ENCODE data around the gene HBZ. TPM values are rescaled to one million over a fixed set of nuclear protein-coding genes. Genes with fewer than 3 reads are reported as not detected.

HBZ gene
- total and polyA plus RNA-seq, 8 donors = 0.52 to 8.7 (median 4.2) TPM; not detected in 2

DNA sequence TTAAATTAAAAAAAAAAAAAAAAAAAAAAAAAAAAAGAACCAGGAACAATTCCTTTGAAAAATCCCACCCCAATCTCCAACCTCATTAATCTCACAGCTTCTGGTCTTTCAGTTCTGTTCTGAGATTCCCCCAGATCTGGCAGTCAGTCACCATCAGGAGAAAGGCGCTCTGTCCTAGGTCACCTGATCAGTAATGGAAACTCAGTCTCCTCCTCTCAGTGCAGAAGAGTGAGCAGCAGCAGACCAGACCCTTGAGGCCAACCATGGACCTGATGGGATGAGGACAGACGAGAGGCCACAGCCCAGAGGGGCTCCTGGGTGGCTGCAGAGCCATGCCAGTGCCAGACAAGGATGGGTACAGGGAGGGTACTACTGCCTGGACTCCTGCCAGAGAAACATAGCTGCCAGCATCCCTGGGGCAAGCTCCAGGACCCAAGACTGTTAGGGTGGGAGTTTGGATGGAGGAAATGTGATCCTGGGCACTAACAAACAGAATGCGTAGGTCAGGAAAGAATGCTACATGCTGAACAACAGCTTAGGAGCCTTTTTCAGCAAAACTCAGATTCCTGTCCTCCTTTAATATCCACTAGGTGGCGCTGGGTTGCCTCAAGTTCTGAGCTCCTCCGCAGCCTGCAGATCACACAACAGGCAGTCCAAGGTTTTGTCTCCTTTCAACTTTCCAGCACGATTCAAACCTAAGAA is 45.7 kb upstream of the HBZ start:
- Histone ChIP-seq H3K36me3 (peaks cover 0 to 57% of the 10 kb centered on the region in 2 donors), H3K4me1 (peaks cover 0 to 4% of the 10 kb centered on the region in 2 donors), H3K27me3 (no peaks in the 10 kb centered on the region), H3K27ac (no peak overlapping the region), H3K9me3 (no peaks in the 10 kb centered on the region), H3K4me3 (no peak overlapping the region)
- peak; percentile 90 for ATAC-seq
- peak in 2 of 4 donors; percentile 66 to 83 for DNase-seq
- intact Hi-C loops (cut with DNase I) = no loop called here
- TF ChIP-seq, protein P1, sequence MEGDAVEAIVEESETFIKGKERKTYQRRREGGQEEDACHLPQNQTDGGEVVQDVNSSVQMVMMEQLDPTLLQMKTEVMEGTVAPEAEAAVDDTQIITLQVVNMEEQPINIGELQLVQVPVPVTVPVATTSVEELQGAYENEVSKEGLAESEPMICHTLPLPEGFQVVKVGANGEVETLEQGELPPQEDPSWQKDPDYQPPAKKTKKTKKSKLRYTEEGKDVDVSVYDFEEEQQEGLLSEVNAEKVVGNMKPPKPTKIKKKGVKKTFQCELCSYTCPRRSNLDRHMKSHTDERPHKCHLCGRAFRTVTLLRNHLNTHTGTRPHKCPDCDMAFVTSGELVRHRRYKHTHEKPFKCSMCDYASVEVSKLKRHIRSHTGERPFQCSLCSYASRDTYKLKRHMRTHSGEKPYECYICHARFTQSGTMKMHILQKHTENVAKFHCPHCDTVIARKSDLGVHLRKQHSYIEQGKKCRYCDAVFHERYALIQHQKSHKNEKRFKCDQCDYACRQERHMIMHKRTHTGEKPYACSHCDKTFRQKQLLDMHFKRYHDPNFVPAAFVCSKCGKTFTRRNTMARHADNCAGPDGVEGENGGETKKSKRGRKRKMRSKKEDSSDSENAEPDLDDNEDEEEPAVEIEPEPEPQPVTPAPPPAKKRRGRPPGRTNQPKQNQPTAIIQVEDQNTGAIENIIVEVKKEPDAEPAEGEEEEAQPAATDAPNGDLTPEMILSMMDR (IDR thresholded peaks at IDR 0.05) = peak; percentile 65 to 72

DNA sequence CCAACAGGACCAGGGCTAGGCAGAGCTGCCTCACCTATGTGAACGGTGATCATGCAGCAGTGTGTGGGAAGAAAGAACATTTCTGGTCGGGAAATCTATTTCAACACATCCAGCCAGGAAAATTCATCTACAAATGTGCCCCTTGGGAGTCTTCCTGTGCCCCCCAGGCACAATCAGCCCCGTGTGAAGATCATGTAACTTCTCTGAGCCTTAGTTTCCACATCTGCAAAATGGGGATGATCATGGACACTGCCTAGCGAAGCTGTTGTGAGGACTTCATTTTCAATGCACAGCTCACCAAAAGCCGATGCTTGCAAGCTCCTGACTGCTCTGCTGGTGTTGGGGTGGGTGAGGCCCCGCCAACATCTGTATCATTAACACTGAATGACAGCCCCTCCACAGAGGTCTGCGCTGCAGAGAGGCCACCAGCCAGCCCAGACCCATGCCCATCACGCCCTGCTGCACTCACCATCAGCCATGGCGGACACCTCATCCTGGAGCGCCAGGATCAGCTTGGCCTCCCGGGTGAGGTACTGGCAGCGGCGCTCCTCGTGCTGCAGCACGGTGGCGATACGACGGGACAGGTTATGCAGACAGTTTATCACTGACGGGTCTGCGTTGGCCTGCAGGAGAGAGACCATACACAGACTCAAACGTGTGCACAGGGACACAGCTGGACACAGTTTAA is 40.1 kb upstream of the HBZ start:
- no peak for ATAC-seq
- Histone ChIP-seq H3K36me3 (peaks cover 0 to 69% of the 10 kb centered on the region in 2 donors), H3K4me1 (no peaks in the 10 kb centered on the region), H3K27me3 (no peaks in the 10 kb centered on the region), H3K4me3 (no peak overlapping the region), H3K9me3 (no peaks in the 10 kb centered on the region), H3K27ac (no peak overlapping the region)
- intact Hi-C loops (cut with DNase I) = no loop called here
- TF ChIP-seq, protein P1 (IDR thresholded peaks at IDR 0.05) = no peak
- DNase-seq = no peak

DNA sequence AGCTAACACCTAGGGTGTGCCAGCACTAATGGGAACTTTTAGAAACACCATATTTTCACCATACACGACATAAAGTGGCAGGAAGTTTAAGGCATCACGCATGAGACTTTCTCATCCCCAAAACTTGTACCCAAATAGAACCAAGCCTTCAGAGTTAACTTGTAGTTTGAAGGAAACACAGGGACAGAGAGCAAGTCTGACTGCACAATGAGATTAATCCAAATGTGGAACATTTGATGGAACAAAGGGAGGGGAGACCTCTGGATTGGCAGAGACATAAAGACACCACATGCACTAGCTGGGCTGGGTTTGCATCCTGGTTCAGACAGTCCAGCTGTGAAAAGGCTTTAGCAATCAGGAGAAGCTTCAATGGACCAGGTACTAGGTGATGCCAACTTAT is 38.1 kb upstream of the HBZ start:
- ATAC-seq = no peak
- peaks cover 0 to 2% of the 10 kb centered on the region in 2 donors for H3K4me1 ChIP-seq
- H3K27ac ChIP-seq = no peak overlapping the region
- TF ChIP-seq, protein P1 (IDR thresholded peaks at IDR 0.05) = no peak
- no peaks in the 10 kb centered on the region for H3K27me3 ChIP-seq
- no peaks in the 10 kb centered on the region for H3K9me3 ChIP-seq
- intact Hi-C loops (cut with DNase I) = no loop called here
- peaks cover 0 to 61% of the 10 kb centered on the region in 2 donors for H3K36me3 ChIP-seq
- H3K4me3 ChIP-seq = no peak overlapping the region
- DNase-seq = no peak

DNA sequence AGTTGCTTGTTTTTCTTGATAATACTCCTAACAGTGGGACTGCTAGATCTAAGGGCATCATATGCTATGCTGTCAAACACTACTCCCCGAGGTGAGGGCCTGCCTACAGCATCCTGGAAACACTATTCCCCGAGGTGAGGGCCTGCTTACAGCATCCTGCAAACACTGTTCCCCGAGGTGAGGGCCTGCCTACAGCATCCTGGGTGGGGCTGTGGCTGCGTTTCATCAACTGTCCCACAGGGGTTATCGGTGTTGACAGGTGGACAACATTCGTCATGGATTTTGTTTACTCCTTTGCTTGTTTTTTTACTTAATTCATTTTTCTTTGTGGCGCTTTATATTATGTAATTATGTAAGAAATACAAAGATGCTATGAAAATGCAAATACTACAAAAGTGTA is 36.4 kb upstream of the HBZ start:
- TF ChIP-seq, protein P1 (IDR thresholded peaks at IDR 0.05) = no peak
- Histone ChIP-seq H3K36me3 (peaks cover 0 to 44% of the 10 kb centered on the region in 2 donors), H3K4me1 (peaks cover 0 to 2% of the 10 kb centered on the region in 2 donors), H3K27ac (no peak overlapping the region), H3K9me3 (no peaks in the 10 kb centered on the region), H3K4me3 (no peak overlapping the region), H3K27me3 (no peaks in the 10 kb centered on the region)
- no peak for ATAC-seq
- intact Hi-C loops (cut with DNase I) = no loop called here
- no peak for DNase-seq
